Measurements from ENCODE around the gene NPHP1. TPM values are rescaled to one million over a fixed set of nuclear protein-coding genes. Genes with fewer than 3 reads are reported as not detected.

The NPHP1 gene
- total and polyA plus RNA-seq, 2 of the 4 experiments (the other 2 are of a cell fraction) = 1.8 to 2.5 TPM

DNA sequence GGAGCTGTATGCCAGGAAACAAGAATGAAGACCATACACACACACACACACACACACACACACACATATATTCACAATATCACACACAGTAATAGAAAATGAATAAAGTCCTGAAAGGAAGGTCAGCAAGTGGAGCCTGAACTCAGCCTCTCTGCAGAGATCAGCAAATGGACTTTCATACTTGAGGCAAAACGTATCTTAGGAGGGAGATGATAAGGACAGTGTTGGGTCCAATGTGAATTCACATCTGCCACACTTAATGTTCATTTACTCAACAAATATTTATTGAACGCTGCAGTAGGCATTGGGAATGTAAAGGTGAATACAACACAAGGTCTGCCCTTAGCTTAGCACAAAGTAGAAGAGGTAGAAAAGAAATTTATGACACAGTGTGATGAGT lies 10.3 kb upstream of the NPHP1 start:
- H4K8ac ChIP-seq (ENCODE audit: low read depth in 2 of 2, low read length in 2 of 2) = no peak overlapping the region
- H2AK5ac ChIP-seq (ENCODE audit: low read depth, low read length) = no peak overlapping the region
- H3K9me3 ChIP-seq (ENCODE audit: control insufficient read depth, insufficient read depth, low read length) = no peaks in the 10 kb centered on the region
- H3K9ac ChIP-seq (ENCODE audit: low read depth, low read length) = no peak overlapping the region
- POLR2A ChIA-PET (ENCODE audit: unreplicated experiment) = no interaction called here
- CTCF ChIA-PET = no interaction called here
- no peaks in the 10 kb centered on the region; the same call in 1 of the 2 replicates for H3K4me1 ChIP-seq (ENCODE audit: control insufficient read depth, insufficient read depth, low read length)
- no peak overlapping the region for H3K4me2 ChIP-seq (ENCODE audit: low read depth, low read length)
- in situ Hi-C loops (cut with MboI; ENCODE audit: low sequenced_read_pairs) (no loop called here), dilution Hi-C loops (cut with HindIII; ENCODE audit: low sequenced_read_pairs, unreplicated experiment) (no loop called here), intact Hi-C loops (cut with micrococcal nuclease) (no loop called here)
- no peak overlapping the region for H2BK15ac ChIP-seq (ENCODE audit: low read depth, low read length)
- BruUV-seq (replicated peaks) = no TSS peak
- H3K56ac ChIP-seq (ENCODE audit: extremely low read depth, insufficient read depth, low read length) = no peak overlapping the region
- no peak overlapping the region for H2AK9ac ChIP-seq (replicated peaks; ENCODE audit: low read depth, low read length, poor library complexity)
- H4K20me1 ChIP-seq (ENCODE audit: insufficient read depth, low read length) = no peaks in the 10 kb centered on the region
- ATAC-seq (ENCODE audit: low read depth) (no peak), DNase-seq (no peak)
- TF ChIP-seq CEBPB (IDR thresholded peaks at IDR 0.05; ENCODE audit: low read depth, low read length) = no peak
- TF ChIP-seq SMC3 (IDR thresholded peaks at IDR 0.05; ENCODE audit: low read depth, low read length) = no peak
- no peak for TF ChIP-seq POLR2A (IDR thresholded peaks at IDR 0.05; ENCODE audit: low read depth, low read length)
- TF ChIP-seq MXI1 (IDR thresholded peaks at IDR 0.05; ENCODE audit: borderline replicate concordance, low read depth, low read length) = no peak
- no peak for TF ChIP-seq MAFK (IDR thresholded peaks at IDR 0.05; ENCODE audit: low read depth, low read length)
- no peak for TF ChIP-seq ELK1 (IDR thresholded peaks at IDR 0.05; ENCODE audit: borderline replicate concordance, low read depth, low read length)
- no peak for TF ChIP-seq NFE2L2 (IDR thresholded peaks at IDR 0.05; ENCODE audit: low read depth, low read length)
- TF ChIP-seq BHLHE40 (IDR thresholded peaks at IDR 0.05; ENCODE audit: low read depth, low read length) = no peak
- no peak for TF ChIP-seq CTCF (conservative IDR thresholded peaks at IDR 0.05; ENCODE audit: low read depth, low read length)
- TF ChIP-seq, protein P1, sequence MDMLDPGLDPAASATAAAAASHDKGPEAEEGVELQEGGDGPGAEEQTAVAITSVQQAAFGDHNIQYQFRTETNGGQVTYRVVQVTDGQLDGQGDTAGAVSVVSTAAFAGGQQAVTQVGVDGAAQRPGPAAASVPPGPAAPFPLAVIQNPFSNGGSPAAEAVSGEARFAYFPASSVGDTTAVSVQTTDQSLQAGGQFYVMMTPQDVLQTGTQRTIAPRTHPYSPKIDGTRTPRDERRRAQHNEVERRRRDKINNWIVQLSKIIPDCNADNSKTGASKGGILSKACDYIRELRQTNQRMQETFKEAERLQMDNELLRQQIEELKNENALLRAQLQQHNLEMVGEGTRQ (IDR thresholded peaks at IDR 0.05; ENCODE audit: low read depth, low read length) = no peak
- TF ChIP-seq RCOR1 (IDR thresholded peaks at IDR 0.05; ENCODE audit: insufficient replicate concordance, low read length) = no peak
- H2BK20ac ChIP-seq (ENCODE audit: low read depth, low read length) = no peak overlapping the region
- no peak overlapping the region for H3K4ac ChIP-seq (ENCODE audit: low read depth, low read length)
- no peak overlapping the region for H4K91ac ChIP-seq (ENCODE audit: insufficient read depth, low read depth, low read length)
- no peak overlapping the region for H2BK120ac ChIP-seq (ENCODE audit: low read depth, low read length)
- H3K27me3 ChIP-seq (ENCODE audit: control insufficient read depth, insufficient read depth, low read length) = peaks cover 21% of the 10 kb centered on the region
- WGBS, 2 experiments (ENCODE audit: extremely low coverage in 2 of 2, insufficient read length in 1 of 2) = no CpG with 5 or more reads among the region's 2 CpGs
- no peak overlapping the region for H3K14ac ChIP-seq (replicated peaks; ENCODE audit: low read depth, low read length)
- H2AFZ ChIP-seq (replicated peaks; ENCODE audit: low read length, poor library complexity) = no peak overlapping the region
- no peaks in the 10 kb centered on the region for H3K36me3 ChIP-seq (ENCODE audit: control insufficient read depth, insufficient read depth, low read length)
- H3K9me1 ChIP-seq (ENCODE audit: insufficient read depth, low read length) = peaks cover 3% of the 10 kb centered on the region; the same call in 1 of the 2 replicates
- no peak overlapping the region for H3K4me3 ChIP-seq (ENCODE audit: insufficient read depth, low read depth, low read length)
- no peak overlapping the region for H3K27ac ChIP-seq (ENCODE audit: insufficient read depth, low read length)
- H3K23ac ChIP-seq (ENCODE audit: low read depth, low read length) = no peak overlapping the region
- no peak overlapping the region for H4K5ac ChIP-seq (ENCODE audit: low read depth, low read length)
- peaks cover 5 to 21% of the 10 kb centered on the region in 2 experiments for H3K79me1 ChIP-seq (ENCODE audit: low read depth in 1 of 2, low read length in 2 of 2)
- no peak overlapping the region for H2BK5ac ChIP-seq (ENCODE audit: low read depth, low read length, poor library complexity, severe bottlenecking)
- H3K18ac ChIP-seq (ENCODE audit: low read depth, low read length) = no peak overlapping the region
